GM13976 (cell line): ENCODE measurements around the gene MDH2.

Experiments used
- DNase-seq: peaks from one replicate; pipeline ENCODE4 v3.0.0; 2012; ENCODE audit warnings: low spot score
- in situ Hi-C: fragments of 300-500 bp; cut with MboI; formaldehyde crosslinking; loops from one replicate; pipeline ENCODE4 v1.12.0; 2022; ENCODE audit warnings: low sequenced_read_pairs, mixed read lengths, inconsistent platforms; ENCODE audit not compliant: unreplicated experiment
- TF ChIP-seq, protein P1 (sequence below): IDR thresholded peaks from 2 replicates; pipeline ENCODE4 v1.5.1; 2012; ENCODE audit warnings: borderline replicate concordance, mild to moderate bottlenecking; ENCODE audit not compliant: insufficient read depth; ENCODE audit errors: extremely low read depth, missing control alignments, control extremely low read depth

MDH2 gene

DNA sequence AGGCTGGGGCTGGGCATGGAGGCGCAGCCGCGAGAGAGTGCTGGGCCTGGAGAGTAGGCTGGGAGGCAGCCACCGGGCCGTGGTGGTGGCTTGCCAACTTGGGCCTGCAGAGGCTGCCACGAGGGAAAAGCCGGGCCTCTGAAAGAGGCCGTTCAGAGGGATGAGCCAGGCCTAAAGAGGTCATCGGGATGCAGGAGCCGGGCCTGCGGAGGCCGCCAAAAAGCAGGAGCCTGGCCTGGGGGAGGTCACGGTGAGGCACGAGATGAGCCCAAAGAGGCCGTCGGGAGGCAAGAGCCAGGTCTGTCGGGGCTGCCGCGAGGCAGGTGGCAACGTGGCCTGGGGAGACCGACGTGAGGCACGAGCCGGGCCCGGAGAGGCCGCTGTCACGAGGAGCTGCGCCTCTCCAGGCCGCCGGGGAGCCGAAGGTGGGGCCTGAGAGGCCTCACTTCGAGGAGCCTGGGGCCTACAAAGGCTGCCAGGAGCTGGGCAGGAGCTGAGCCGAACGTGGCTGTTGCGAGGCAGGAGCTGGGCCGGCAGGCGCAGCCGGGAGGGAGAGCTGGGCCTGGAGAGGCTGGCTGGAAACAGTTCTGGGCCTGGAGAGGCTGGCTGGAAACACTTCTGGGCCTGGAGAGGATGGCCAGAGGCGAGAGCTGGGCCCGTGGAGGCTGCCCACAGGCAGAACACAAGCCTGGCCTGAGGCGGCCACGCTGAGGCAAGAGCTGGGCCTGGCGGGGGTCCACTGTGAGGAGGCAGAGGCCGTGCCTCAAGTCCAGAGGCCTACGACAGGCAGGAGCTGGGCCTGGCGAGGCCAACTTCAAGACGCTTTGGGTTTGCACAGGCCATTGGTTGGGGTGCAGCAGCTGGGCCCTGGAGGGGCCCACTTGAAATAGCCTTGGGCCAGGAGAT lies 24.6 kb downstream of the MDH2 start:
- TF ChIP-seq, protein P1, sequence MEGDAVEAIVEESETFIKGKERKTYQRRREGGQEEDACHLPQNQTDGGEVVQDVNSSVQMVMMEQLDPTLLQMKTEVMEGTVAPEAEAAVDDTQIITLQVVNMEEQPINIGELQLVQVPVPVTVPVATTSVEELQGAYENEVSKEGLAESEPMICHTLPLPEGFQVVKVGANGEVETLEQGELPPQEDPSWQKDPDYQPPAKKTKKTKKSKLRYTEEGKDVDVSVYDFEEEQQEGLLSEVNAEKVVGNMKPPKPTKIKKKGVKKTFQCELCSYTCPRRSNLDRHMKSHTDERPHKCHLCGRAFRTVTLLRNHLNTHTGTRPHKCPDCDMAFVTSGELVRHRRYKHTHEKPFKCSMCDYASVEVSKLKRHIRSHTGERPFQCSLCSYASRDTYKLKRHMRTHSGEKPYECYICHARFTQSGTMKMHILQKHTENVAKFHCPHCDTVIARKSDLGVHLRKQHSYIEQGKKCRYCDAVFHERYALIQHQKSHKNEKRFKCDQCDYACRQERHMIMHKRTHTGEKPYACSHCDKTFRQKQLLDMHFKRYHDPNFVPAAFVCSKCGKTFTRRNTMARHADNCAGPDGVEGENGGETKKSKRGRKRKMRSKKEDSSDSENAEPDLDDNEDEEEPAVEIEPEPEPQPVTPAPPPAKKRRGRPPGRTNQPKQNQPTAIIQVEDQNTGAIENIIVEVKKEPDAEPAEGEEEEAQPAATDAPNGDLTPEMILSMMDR: no peak
- DNase-seq: peak; percentile 3
- in situ Hi-C loops: no loop called here

DNA sequence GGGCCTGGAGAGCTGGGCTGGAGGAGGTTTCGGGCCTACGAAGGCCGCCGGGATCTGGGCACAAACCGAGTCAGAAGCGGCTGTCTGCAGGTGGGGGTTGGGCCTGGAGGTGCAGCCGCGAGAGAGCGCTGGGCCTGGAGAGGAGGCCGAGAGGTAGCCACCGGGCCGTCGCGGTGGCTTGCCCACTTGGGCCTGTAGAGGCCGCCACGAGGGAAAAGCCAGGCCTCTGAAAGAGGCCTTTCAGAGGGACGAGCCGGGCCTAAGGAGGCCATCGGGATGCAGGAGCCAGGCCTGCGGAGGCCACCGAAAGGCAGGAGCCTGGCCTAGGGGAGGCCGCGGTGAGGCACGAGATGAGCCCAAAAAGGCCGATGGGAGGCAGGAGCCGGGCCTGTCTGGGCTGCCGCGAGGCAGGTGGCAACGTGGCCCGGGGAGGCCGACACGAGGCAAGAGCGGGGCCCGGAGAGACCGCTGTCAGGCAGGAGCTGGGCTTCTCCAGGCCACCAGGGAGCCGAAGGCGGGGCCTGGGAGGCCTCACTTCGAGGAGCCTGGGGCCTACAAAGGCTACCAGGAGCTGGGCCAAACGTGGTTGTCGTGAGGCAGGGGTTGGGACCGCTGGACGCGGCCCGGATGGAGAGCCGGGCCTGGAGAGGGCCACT lies 25.6 kb downstream of the MDH2 start:
- peak; percentile 7 for DNase-seq
- TF ChIP-seq, protein P1: no peak
- in situ Hi-C loops: no loop called here

DNA sequence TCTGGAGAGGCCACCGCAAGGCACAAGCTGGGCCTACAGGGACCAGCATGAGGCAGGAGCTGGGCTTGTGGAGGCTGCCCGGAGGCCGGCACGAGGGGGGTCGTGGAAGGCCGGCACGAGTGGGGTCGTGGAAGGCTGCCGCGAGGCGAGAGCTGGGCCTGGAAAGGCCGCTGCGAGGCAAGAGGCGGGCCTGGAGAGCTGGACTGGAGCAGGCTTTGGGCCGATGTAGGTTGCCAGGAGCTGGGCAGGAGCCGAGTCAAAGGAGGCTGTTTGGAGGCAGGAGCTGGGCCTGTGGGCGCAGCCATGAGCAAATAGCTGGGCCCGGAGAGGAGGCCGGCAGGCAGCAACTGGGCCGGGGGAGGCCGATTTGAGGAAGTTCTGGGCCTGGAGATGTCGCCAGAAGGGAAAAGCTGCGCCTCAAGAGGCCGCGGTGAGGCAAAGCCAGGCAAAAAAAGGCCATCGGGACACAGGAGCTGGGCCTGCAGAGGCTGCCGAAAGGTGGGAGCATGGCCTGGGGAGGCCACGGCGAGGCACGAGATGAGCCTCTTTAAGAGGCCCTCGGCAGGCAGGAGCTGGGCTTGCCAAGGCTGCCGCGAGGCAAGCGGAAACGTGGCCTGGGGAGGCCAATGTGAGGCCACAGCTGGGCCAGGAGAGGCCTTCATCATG lies 26.5 kb downstream of the MDH2 start:
- TF ChIP-seq, protein P1: no peak
- DNase-seq: peak; percentile 3
- in situ Hi-C loops: no loop called here

DNA sequence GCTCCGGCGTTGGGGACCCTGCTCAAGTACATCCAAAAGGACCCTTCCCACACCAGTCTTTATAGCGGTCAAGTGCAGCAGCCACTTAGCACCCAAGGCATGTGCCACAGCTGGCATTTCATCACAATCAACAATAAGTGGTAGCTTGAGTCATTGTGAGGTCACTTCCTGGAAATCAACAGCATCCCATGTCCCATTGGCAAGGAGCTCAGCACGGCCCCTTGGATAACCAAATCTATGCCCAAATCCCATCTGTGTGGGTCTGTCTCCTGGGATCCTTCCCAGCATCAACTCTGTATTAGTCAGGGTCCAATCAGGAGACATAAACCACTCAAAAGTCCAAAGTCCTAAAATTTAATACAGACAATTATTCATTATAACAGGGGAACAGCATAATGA lies 27.1 kb downstream of the MDH2 start:
- in situ Hi-C loops: no loop called here
- TF ChIP-seq, protein P1: no peak
- no peak for DNase-seq

DNA sequence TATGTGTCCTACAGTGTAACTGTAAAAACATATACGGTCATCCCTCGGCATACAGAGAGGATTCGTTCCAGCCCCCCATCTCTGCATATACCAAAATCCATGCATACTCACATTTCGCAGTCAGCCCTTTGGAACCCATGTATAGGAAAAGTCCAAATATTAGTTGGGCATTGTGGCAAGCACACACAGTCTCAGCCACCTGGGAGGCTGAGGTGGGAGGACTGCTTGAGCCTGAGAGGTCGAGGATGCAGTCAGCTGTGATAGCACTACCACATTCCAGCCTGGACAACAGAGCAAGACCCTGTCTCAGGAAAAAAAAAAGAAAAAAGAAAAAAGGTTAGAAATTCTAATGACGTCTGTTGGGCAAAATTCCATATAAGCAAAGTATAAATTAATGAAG lies 29.1 kb downstream of the MDH2 start:
- no peak for DNase-seq
- TF ChIP-seq, protein P1: no peak
- in situ Hi-C loops: no loop called here

DNA sequence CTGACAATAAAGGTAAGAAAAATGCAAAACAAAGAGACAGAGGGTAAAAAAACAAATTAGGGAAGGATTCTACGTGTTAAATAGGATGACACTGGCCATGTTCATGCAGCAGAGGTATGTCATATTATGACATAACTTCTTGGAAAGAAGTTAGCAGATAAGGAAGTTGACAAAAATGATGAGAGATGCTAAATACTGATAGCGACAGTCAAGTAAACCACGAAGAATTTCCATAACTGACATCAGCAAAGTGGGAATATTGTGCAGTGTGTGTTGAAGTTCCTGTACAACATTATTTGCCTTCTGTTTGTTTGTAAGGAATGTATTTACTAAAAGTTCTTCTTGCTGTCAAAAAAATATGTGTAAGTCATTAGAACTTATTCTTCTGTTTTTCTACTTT lies 29.5 kb downstream of the MDH2 start:
- in situ Hi-C loops: no loop called here
- no peak for DNase-seq
- TF ChIP-seq, protein P1: no peak
